H1 (cell line): Measurements from ENCODE around the gene MEIS3. TPM values are rescaled to one million over a fixed set of nuclear protein-coding genes. Genes with fewer than 3 reads are reported as not detected.

Experiments used
- CTCF ChIA-PET: fragments of 300-600 bp; sonication (Branson Sonifier 250); formaldehyde crosslinking; loops from one replicate; lab custom pipeline; 2021; ENCODE audit not compliant: partially characterized antibody; lab: Charles Lee
- POLR2A ChIA-PET: fragments of 300-600 bp; sonication (Branson Sonifier 250); formaldehyde crosslinking; loops from one replicate; lab custom pipeline; 2021; ENCODE audit warnings: inconsistent platforms; ENCODE audit not compliant: partially characterized antibody; lab: Charles Lee
- DNase-seq, 2 experiments: peaks; one replicate each; pipeline versions ENCODE4 v3.0.0 to v3.0.0-alpha.2; 2010 to 2022; ENCODE audit warnings: low spot score in 2 of 2, low read depth in 1 of 2, mixed read lengths in 1 of 2
- FAIRE-seq: peaks from 2 replicates; lab custom pipeline; 2011; peaks lifted over from hg19 to GRCh38; lab: Jason Lieb, UNC
- H2AFZ ChIP-seq: 2 replicates; pipeline ENCODE4 v1.8.1; 2012; ENCODE audit warnings: low read length, inconsistent platforms
- H2AK5ac ChIP-seq: 2 replicates; pipeline ENCODE4 v1.6.1; 2013; ENCODE audit warnings: low read depth, low read length
- H2BK120ac ChIP-seq: replicated peaks from 2 replicates; pipeline ENCODE3; 2013; ENCODE audit warnings: low read depth, low read length, inconsistent platforms
- H2BK12ac ChIP-seq: 2 replicates; pipeline ENCODE4 v1.6.1; 2013; ENCODE audit warnings: low read depth, low read length
- H2BK15ac ChIP-seq: 2 replicates; pipeline ENCODE4 v1.6.1; 2013; ENCODE audit warnings: low read length
- H2BK20ac ChIP-seq: 2 replicates; pipeline ENCODE4 v1.6.1; 2013; ENCODE audit warnings: low read length
- H2BK5ac ChIP-seq: 2 replicates; pipeline ENCODE4 v1.6.1; 2013; ENCODE audit warnings: low read depth, low read length
- H3K14ac ChIP-seq: 2 replicates; pipeline ENCODE4 v1.6.1; 2013; ENCODE audit warnings: inconsistent platforms; ENCODE audit not compliant: insufficient read length
- H3K18ac ChIP-seq: 2 replicates; pipeline ENCODE4 v1.6.1; 2013; ENCODE audit warnings: low read length; ENCODE audit errors: extremely low read depth
- H3K23ac ChIP-seq: 2 replicates; pipeline ENCODE4 v1.6.1; 2013; ENCODE audit warnings: inconsistent platforms; ENCODE audit not compliant: insufficient read length
- H3K23me2 ChIP-seq: 2 replicates; pipeline ENCODE4 v1.6.1; 2013; ENCODE audit warnings: low read depth, low read length
- H3K27ac ChIP-seq: 2 replicates; pipeline ENCODE4 v1.6.1; 2011; ENCODE audit warnings: low read depth, low read length, inconsistent platforms
- H3K27me3 ChIP-seq, 4 experiments: replicated peaks in 1 of 4; 1 replicate in 1 of 4; 2 replicates in 3 of 4; pipeline versions ENCODE4 v1.6.1 to v1.8.1; 2011 to 2013; ENCODE audit warnings: low read length in 3 of 4, mild to moderate bottlenecking in 3 of 4, inconsistent platforms in 2 of 4, mixed read lengths in 2 of 4, moderate library complexity in 1 of 4; ENCODE audit not compliant: control insufficient read depth in 3 of 4, insufficient read depth in 3 of 4; ENCODE audit errors: extremely low read depth in 1 of 4
- H3K36me3 ChIP-seq, 4 experiments: 2 replicates each; pipeline versions ENCODE4 v1.6.1 to v1.8.1; 2011 to 2013; ENCODE audit warnings: mild to moderate bottlenecking in 4 of 4, low read length in 3 of 4, moderate library complexity in 2 of 4, control low read depth in 1 of 4, inconsistent platforms in 1 of 4; ENCODE audit not compliant: insufficient read depth in 4 of 4, control insufficient read depth in 2 of 4
- H3K4ac ChIP-seq: replicated peaks from 2 replicates; pipeline ENCODE3; 2013; ENCODE audit warnings: low read length, low read depth, mixed read lengths, inconsistent platforms; ENCODE audit not compliant: insufficient read length
- H3K4me1 ChIP-seq, 4 experiments: replicated peaks in 1 of 4; 1 replicate in 1 of 4; 2 replicates in 3 of 4; pipeline versions ENCODE4 v1.6.1 to v1.8.1; 2011 to 2013; ENCODE audit warnings: low read length in 3 of 4, inconsistent platforms in 2 of 4, mixed read lengths in 1 of 4; ENCODE audit not compliant: insufficient read depth in 4 of 4, control insufficient read depth in 3 of 4
- H3K4me2 ChIP-seq, 2 experiments: 2 replicates each; pipeline versions ENCODE4 v1.6.1 to v1.8.1; 2011 to 2013; ENCODE audit warnings: low read depth in 2 of 2, low read length in 2 of 2, control low read depth in 1 of 2, inconsistent platforms in 1 of 2, mild to moderate bottlenecking in 1 of 2; ENCODE audit not compliant: insufficient read depth in 1 of 2
- H3K4me3 ChIP-seq, 4 experiments: fragments of 200-600, 300-600 bp in 1 of 4; sonication (generic), shearing (Covaris generic), sonication (Bioruptor Twin) in 1 of 4; 2 replicates each; pipeline versions ENCODE4 v1.5.1 to v1.8.1; 2011 to 2016; ENCODE audit warnings: low read length in 4 of 4, low read depth in 3 of 4, control low read depth in 2 of 4, inconsistent platforms in 2 of 4, mild to moderate bottlenecking in 2 of 4, mixed read lengths in 1 of 4, moderate library complexity in 1 of 4; ENCODE audit not compliant: insufficient read depth in 2 of 4; ENCODE audit errors: extremely low read depth in 1 of 4
- H3K56ac ChIP-seq: replicated peaks from 2 replicates; pipeline ENCODE3; 2013; ENCODE audit warnings: low read depth, mild to moderate bottlenecking, mixed read lengths, low read length, inconsistent platforms; ENCODE audit not compliant: insufficient read length
- H3K79me1 ChIP-seq: 2 replicates; pipeline ENCODE4 v1.6.1; 2013; ENCODE audit warnings: low read depth, low read length, control low read depth
- H3K79me2 ChIP-seq, 2 experiments: 2 replicates each; pipeline versions ENCODE4 v1.6.1 to v1.8.1; 2012 to 2013; ENCODE audit warnings: low read length in 2 of 2, mild to moderate bottlenecking in 2 of 2, inconsistent platforms in 1 of 2; ENCODE audit not compliant: insufficient read depth in 2 of 2, control insufficient read depth in 1 of 2
- H3K9ac ChIP-seq, 4 experiments: replicated peaks in 1 of 4; 1 replicate in 1 of 4; 2 replicates in 3 of 4; pipeline versions ENCODE4 v1.6.1 to v1.8.1; 2011 to 2013; ENCODE audit warnings: low read depth in 3 of 4, low read length in 3 of 4, control low read depth in 2 of 4, mild to moderate bottlenecking in 2 of 4, moderate library complexity in 2 of 4, inconsistent platforms in 1 of 4; ENCODE audit errors: extremely low read depth in 1 of 4
- H3K9me3 ChIP-seq, 2 experiments: 2 replicates each; pipeline versions ENCODE4 v1.6.1 to v1.8.1; 2012 to 2013; ENCODE audit warnings: mild to moderate bottlenecking in 2 of 2, moderate library complexity in 2 of 2, control low read depth in 1 of 2, inconsistent platforms in 1 of 2, low read depth in 1 of 2, low read length in 1 of 2, mixed read lengths in 1 of 2; ENCODE audit not compliant: insufficient read depth in 2 of 2
- H4K20me1 ChIP-seq, 2 experiments: replicated peaks in 1 of 2; 2 replicates each; pipeline versions ENCODE3 to v1.8.1; 2011 to 2013; ENCODE audit warnings: inconsistent platforms in 2 of 2, low read length in 2 of 2, mild to moderate bottlenecking in 1 of 2; ENCODE audit not compliant: insufficient read depth in 2 of 2, control insufficient read depth in 1 of 2
- H4K5ac ChIP-seq: 2 replicates; pipeline ENCODE4 v1.6.1; 2013; ENCODE audit warnings: low read length, low read depth, mixed read lengths, inconsistent platforms; ENCODE audit not compliant: insufficient read length
- H4K8ac ChIP-seq: 2 replicates; pipeline ENCODE4 v1.8.0; 2013; ENCODE audit warnings: mild to moderate bottlenecking, moderate library complexity, low read length, inconsistent platforms; ENCODE audit not compliant: insufficient read depth; ENCODE audit errors: extremely low read depth
- H4K91ac ChIP-seq: replicated peaks from 2 replicates; pipeline ENCODE3; 2013; ENCODE audit warnings: low read length, mixed read lengths, inconsistent platforms; ENCODE audit not compliant: insufficient read length
- KDM1A ChIP-seq: fragments of 200-600, 300-600 bp; sonication (generic); IDR thresholded peaks from 2 replicates; pipeline ENCODE4 v1.7.1; 2016; ENCODE audit warnings: mild to moderate bottlenecking, low read length, borderline replicate concordance
- SIN3A ChIP-seq, 2 experiments: IDR thresholded peaks in 1 of 2; conservative IDR thresholded peaks in 1 of 2; 2 replicates each; pipeline ENCODE4 v1.6.1; 2011 to 2012; ENCODE audit warnings: low read length in 2 of 2, improper control_type of control experiment in 1 of 2, low read depth in 1 of 2, mild to moderate bottlenecking in 1 of 2
- WGBS, 2 experiments: shearing (Covaris generic) in 1 of 2; methylation state at CpG; one replicate each; pipeline versions ENCODE4 v1.1.6 to v1.1.7; 2013 to 2015; ENCODE audit warnings: low lambda C conversion rate in 2 of 2, mixed read lengths in 2 of 2, inconsistent platforms in 1 of 2, low coverage in 1 of 2, missing lambda C conversion rate in 1 of 2; ENCODE audit not compliant: insufficient replicate concordance in 2 of 2, insufficient coverage in 1 of 2, insufficient read length in 1 of 2; ENCODE audit errors: extremely low coverage in 1 of 2, missing lambda C conversion rate in 1 of 2; 5-methylcytosine and 5-hydroxymethylcytosine counted together
- polyA plus RNA-seq, 7 experiments: library from polyadenylated mRNA; depleted of rRNA in 3 of 7; stranded (reverse) in 5 of 7; unstranded in 2 of 7; fragments of >200 nt in 5 of 7; fragments of 200-250 nt in 2 of 7; gene quantifications; 1 replicate in 5 of 7; 2 replicates in 1 of 7; 4 replicates in 1 of 7; pipeline versions ENCODE4 v1.2.1 to v1.2.3, GENCODE V29; 2011 to 2013; ENCODE audit warnings: missing spikeins in 2 of 7, mixed read lengths in 2 of 7
- total RNA-seq: library from RNA; stranded (reverse); fragmentation: NEBNext Ultra II Directional; extraction: Animal tissue kit (Norgen Biotek cat#: 25700); gene quantifications from 2 replicates; pipeline ENCODE4 v1.2.1, GENCODE V29; 2021

MEIS3 gene
- total and polyA plus RNA-seq, 2 of the 8 experiments (the other 6 are each of a cell fraction or from before 2014, with no cell fraction given): 24.5 to 28.2 TPM

DNA sequence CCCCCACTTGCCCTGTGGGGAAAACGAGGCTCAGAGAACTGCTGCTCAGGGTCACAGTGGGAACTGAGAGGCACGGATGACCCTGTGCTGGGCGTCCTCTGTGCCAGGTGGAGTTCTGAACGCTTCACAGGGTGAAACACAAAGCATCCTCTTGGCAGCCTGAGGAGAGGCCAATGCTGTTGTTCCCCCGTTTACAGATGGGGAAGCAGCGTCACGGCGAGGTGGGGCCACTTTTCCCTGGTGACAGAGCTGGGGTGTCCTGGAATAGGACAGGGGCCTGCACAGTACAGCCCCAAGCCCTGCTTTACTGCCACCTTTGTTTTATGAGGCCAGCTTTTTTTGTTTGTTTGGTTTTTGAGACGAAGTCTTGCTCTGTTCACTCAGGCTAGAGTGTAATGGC, 48.1 kb downstream of the MEIS3 start:
- Histone ChIP-seq H2BK15ac (no peak overlapping the region), H3K79me2 (no peaks in the 10 kb centered on the region), H4K20me1 (peaks cover 1 to 20% of the 10 kb centered on the region in 2 experiments), H3K79me1 (no peaks in the 10 kb centered on the region; the same call in 1 of the 2 replicates), H3K23me2 (no peaks in the 10 kb centered on the region), H3K56ac (no peak overlapping the region), H2AK5ac (no peak overlapping the region), H3K14ac (no peak overlapping the region), H3K4me1 (no peaks in the 10 kb centered on the region), H3K4ac (no peak overlapping the region), H2BK12ac (no peak overlapping the region), H3K4me3 (no peak overlapping the region), H2BK5ac (no peak overlapping the region), H3K27me3 (no peaks in the 10 kb centered on the region), H2AFZ (no peak overlapping the region), H3K18ac (no peak overlapping the region), H4K8ac (no peak overlapping the region), H3K4me2 (no peak overlapping the region), H2BK20ac (no peak overlapping the region), H3K36me3 (peaks cover 27 to 65% (median 53%) of the 10 kb centered on the region in 4 experiments), H2BK120ac (no peak overlapping the region), H4K5ac (no peak overlapping the region), H3K9ac (no peak overlapping the region), H3K9me3 (no peaks in the 10 kb centered on the region), H3K27ac (no peak overlapping the region), H3K23ac (no peak overlapping the region), H4K91ac (no peak overlapping the region)
- no peak for DNase-seq
- WGBS, 2 experiments: 88% methylated on average over 9 of the region's 9 CpGs; no CpG with 5 or more reads in 1 of the 2 experiments
- FAIRE-seq: no peak
- CTCF ChIA-PET: interaction anchor here (0.8 to 1.0 kb wide), 3 partner anchors 20 to 160 kb away, joined by 3 to 4 read pairs (median 3); no protein-coding TSS in a partner anchor
- POLR2A ChIA-PET: interaction anchor here (0.9 to 3.0 kb wide), 6 partner anchors 9 to 258 kb away, joined by 3 to 12 read pairs (median 3); partner anchors contain the start of gene ZC3H4
- no peak for TF ChIP-seq SIN3A (conservative IDR thresholded peaks at IDR 0.05 in 1 of 2, IDR thresholded peaks at IDR 0.05 in 1 of 2; ENCODE audit: low read depth in 1 of 2, low read length in 2 of 2)
- TF ChIP-seq KDM1A: no peak
